Fibroblast of villous mesenchyme (primary cell): ENCODE results near the gene SLC38A10. TPM values are rescaled to one million over a fixed set of nuclear protein-coding genes. Genes with fewer than 3 reads are reported as not detected.

Experiments
- DNase-seq: peaks from one replicate; pipeline ENCODE4 v3.0.0-alpha.2; 2010; ENCODE audit warnings: low read depth
- H3K4me3 ChIP-seq: 2 replicates; pipeline ENCODE4 v1.5.1; 2011; ENCODE audit warnings: low read depth, mild to moderate bottlenecking, low read length
- total RNA-seq: library from RNA; depleted of rRNA; stranded (reverse); fragments of >200 nt; gene quantifications from 2 replicates; pipeline ENCODE4 v1.2.3, GENCODE V29; 2012
- TF ChIP-seq, protein P1 (sequence below): IDR thresholded peaks from 2 replicates; pipeline ENCODE4 v1.5.1; 2012; ENCODE audit warnings: low read depth, mild to moderate bottlenecking, low read length; ENCODE audit not compliant: insufficient read depth

Gene SLC38A10
- total RNA-seq, 1 donor: 51.4 TPM

DNA sequence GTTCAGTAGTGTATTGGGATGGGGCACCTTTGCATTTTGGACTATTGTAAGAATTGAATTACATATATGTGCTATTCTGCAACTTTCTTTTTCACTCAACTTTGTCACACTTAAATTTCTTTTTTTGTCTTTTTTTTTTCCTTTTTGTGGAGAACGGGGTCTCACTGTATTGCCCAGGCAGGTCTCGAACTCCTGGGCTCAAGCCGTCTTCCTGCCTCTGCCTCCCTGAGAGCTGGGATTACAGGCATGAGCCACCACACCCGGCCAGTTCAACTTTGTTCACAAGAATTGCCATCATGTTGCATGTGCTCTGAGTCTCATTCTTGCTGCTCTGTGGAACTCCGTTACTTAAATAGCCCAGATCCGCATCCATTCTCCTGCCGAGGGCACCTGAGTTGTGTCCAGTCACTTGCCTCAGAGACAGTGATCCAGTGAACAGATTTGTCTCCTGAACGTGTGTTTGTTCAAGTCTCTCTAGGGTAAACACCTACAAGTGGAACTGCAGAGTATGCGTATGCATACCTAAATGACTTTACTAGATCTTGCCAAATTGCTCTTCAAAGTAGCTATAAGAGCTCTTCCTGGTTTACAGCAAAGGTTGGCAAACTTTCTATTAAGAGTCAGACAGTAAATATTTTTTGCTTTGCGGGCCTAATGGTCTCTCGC, 3.4 kb upstream of the SLC38A10 start:
- DNase-seq: no peak
- TF ChIP-seq, protein P1, sequence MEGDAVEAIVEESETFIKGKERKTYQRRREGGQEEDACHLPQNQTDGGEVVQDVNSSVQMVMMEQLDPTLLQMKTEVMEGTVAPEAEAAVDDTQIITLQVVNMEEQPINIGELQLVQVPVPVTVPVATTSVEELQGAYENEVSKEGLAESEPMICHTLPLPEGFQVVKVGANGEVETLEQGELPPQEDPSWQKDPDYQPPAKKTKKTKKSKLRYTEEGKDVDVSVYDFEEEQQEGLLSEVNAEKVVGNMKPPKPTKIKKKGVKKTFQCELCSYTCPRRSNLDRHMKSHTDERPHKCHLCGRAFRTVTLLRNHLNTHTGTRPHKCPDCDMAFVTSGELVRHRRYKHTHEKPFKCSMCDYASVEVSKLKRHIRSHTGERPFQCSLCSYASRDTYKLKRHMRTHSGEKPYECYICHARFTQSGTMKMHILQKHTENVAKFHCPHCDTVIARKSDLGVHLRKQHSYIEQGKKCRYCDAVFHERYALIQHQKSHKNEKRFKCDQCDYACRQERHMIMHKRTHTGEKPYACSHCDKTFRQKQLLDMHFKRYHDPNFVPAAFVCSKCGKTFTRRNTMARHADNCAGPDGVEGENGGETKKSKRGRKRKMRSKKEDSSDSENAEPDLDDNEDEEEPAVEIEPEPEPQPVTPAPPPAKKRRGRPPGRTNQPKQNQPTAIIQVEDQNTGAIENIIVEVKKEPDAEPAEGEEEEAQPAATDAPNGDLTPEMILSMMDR: no peak
- no peak overlapping the region for H3K4me3 ChIP-seq

DNA sequence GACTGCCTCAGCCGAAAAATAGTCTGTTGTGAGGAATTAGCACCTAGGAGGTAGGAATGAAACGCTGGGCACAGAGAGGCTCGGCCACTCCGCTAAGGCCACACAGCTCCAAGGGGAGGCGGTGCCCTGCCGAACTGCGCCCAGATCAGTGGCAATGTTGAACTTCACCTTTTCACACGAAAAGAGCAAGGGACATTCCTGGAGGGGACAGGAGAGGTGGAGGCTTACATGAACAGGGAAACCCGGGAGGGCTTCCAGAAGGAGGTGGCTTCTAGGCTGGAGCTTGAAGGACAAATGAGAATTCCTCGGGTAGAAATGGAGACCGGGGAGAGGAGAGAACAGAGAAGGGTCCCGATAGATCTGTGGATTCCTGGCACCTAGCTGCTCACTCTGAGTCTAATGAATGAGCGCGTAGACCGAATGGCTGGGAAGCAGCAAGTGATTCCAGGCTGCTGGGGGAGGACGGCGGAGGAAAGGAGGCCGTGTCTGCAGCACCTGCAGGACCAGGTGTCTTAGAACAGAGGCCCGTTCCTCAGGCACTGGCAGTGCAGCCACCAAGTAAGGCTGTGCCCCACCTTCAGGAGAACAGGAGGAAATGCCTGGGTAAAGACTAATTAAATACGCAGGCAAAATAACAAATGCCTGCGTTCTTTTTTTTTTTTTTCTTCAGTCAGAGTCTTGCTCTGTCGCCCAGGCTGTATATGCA, 722 bp upstream of the SLC38A10 start:
- peak overlapping the region; percentile 86 for H3K4me3 ChIP-seq
- DNase-seq: peak; percentile 46
- TF ChIP-seq, protein P1: peak; percentile 43

DNA sequence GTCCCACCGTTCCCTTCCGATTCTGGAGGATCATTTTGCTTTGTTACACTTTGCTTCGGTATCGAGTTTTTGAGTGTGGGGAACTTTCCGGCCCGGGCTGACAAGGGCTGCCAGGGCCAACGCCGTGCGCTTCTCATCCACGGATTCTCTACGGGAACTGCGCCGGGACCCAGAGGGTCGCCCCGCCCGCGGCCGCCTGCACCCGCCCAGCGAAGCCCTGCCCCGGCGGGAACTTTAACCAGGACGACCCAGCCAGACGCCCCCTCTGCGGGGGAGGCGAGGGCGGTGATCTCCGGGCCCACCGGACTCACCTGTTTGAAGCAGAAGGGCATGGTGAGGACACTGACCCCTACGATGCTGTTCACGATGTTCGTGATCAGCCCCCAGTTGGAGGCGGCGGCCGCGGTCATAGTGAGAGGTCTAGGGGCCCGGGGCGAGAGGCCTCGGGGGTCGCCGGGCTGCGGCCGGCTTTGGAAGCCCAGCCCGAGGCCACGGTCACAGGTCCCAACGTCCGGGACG, 536 bp downstream of the SLC38A10 start:
- TF ChIP-seq, protein P1: no peak
- DNase-seq: peak; percentile 27
- peak overlapping the region; percentile 86 for H3K4me3 ChIP-seq

DNA sequence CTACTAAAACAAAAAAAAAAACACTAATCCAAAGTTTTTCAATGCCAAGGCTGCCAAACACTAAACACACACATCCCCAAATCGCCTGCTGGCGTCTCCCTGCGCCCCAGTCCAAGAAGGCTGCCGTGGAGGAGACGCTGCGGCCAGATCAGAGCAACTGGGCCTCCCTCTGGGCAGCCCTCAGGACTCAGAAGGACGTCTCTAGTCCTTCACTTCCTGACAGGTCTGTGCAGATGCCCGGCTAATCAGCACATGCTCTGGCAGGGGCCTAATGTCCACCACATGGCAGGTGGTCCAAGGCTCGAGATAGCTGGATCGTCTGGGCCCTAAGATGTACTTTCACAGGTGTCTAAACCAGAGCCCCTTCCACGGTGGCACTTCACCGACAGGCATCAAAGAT, 2.7 kb downstream of the SLC38A10 start:
- H3K4me3 ChIP-seq: no peak overlapping the region
- no peak for DNase-seq
- TF ChIP-seq, protein P1: no peak

DNA sequence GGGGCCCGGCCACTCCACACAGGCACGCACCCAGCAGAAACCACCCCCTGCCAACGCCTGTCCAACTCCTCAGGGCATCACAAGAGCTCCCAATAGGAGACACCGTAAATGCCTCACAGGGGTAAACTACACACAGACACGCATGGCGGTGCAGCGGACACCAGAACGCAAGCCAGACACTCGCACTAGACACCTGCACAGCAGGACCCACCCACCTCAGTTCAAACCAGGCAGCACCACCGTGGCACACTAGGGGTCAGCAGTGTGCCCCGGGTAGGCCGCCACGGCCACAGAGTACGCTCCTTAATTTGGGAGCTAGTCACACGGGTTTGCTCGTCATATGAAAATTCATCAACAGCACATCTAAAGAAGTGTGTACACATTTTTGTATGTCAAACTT, 3.4 kb downstream of the SLC38A10 start:
- peak; percentile 64 for DNase-seq
- H3K4me3 ChIP-seq: no peak overlapping the region
- TF ChIP-seq, protein P1: peak; percentile 77

DNA sequence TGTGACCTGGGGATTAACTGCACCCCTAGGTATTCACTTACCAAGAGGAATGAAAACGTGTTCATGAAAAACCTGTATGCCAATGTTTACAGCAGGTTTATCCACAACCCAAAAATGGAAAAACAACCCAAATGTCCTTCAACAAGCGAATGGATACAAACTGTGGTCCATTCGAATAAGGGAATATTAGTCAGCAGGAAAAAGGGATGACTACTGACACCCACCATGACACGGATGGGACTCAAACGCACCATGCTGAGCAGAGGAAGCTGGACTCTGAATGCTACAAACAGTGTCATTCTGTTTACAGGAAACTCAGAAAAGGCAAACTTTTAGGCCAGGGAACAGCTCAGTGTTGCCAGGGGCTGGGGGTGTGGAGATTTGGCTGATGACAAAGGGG, 4.9 kb downstream of the SLC38A10 start:
- TF ChIP-seq, protein P1: no peak
- no peak overlapping the region for H3K4me3 ChIP-seq
- DNase-seq: no peak
